Uterus (tissue), 4 donors: ENCODE measurements around the gene DAP3. TPM values are rescaled to one million over a fixed set of nuclear protein-coding genes. Genes with fewer than 3 reads are reported as not detected.
"Not testable (repeated sequence)": the region's sequence is repeated elsewhere in the genome, so short reads cannot be mapped to it uniquely, and the experiment has no call there.

Experiments used
- DNase-seq, 2 donors: peaks; one replicate each; pipeline ENCODE4 v3.0.0-alpha.2; 2019 to 2020
- H3K27ac ChIP-seq, 2 donors: fragments of 200-600 bp; sonication (generic); 1 replicate in 1 of 2; 2 replicates in 1 of 2; pipeline ENCODE4 v1.5.1; 2016 to 2018
- H3K27me3 ChIP-seq, 2 donors: fragments of 200-600 bp; sonication (generic); one replicate each; pipeline ENCODE4 v1.5.1; 2018 to 2019; ENCODE audit warnings: control low read depth in 1 of 2
- H3K36me3 ChIP-seq, 2 donors: fragments of 200-600 bp; sonication (generic); one replicate each; pipeline ENCODE4 v1.5.1; 2019; ENCODE audit warnings: control low read depth in 1 of 2
- H3K4me1 ChIP-seq, 2 donors: fragments of 200-600 bp; sonication (generic); one replicate each; pipeline ENCODE4 v1.5.1; 2018 to 2019; ENCODE audit warnings: control low read depth in 1 of 2
- H3K4me3 ChIP-seq, 2 donors: fragments of 200-600 bp; sonication (generic); 1 replicate in 1 of 2; 2 replicates in 1 of 2; pipeline ENCODE4 v1.5.1; 2018 to 2019; ENCODE audit warnings: mild to moderate bottlenecking in 1 of 2
- H3K9me3 ChIP-seq, 2 donors: fragments of 200-600 bp; sonication (generic); one replicate each; pipeline ENCODE4 v1.5.1; 2019; ENCODE audit warnings: control low read depth in 1 of 2
- CTCF ChIP-seq, 4 experiments: fragments of 200-600 bp in 2 of 4; fragments of 450-650 bp in 2 of 4; sonication (generic) in 2 of 4; IDR thresholded peaks; one replicate each; pipeline ENCODE4 v1.5.1; 2016 to 2019; ENCODE audit warnings: antibody characterized with exemption in 4 of 4, mild to moderate bottlenecking in 2 of 4, moderate library complexity in 1 of 4
- POLR2A ChIP-seq, 2 donors: fragments of 450-650 bp; IDR thresholded peaks; one replicate each; pipeline ENCODE4 v1.6.1; 2016; ENCODE audit warnings: antibody characterized with exemption in 2 of 2, mild to moderate bottlenecking in 1 of 2, moderate library complexity in 1 of 2
- intact Hi-C: fragments of 100-400 bp; cut with DNase I; formaldehyde crosslinking; loops from one replicate; pipeline ENCODE4 v1.15.1; 2023; ENCODE audit warnings: low total_unique reads
- total RNA-seq, 4 donors: library from RNA; depleted of rRNA in 3 of 4; stranded (reverse); fragments of >200 nt in 3 of 4; gene quantifications; one replicate each; pipeline versions ENCODE4 v1.1.0 to v1.2.4, GENCODE V29; 2014 to 2023
- donor health status: DM: yes; HTN: yes; CAD: no.

DAP3 gene
- total RNA-seq, 4 donors from 2014 or later: 43.5 to 177 (median 69.6) TPM

DNA sequence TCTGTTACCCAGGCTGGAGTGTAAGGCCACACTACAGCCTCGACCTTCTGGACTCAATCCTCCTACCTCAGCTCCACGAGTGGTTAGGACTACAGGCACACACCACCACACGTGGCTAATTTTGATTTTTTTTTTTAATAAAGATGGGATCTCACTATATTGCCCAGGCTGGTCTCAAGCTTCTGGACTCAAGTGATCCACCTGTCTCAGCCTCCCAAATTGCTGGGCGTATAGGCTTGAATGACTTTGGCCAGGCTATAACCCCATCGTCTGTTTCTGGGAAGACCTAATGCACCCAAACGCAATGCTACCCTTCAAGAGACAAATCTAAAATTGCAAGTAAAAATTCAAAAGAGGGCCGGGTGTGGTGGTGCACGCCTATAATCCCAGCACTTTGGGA, 52.1 kb downstream of the DAP3 start:
- H3K9me3 ChIP-seq: no peaks in the 10 kb centered on the region
- no peaks in the 10 kb centered on the region for H3K36me3 ChIP-seq
- DNase-seq: no peak
- H3K4me1 ChIP-seq: no peaks in the 10 kb centered on the region
- H3K27me3 ChIP-seq: no peaks in the 10 kb centered on the region
- TF ChIP-seq POLR2A (IDR thresholded peaks at IDR 0.05): no peak
- TF ChIP-seq CTCF (IDR thresholded peaks at IDR 0.05): no peak
- H3K4me3 ChIP-seq: no peak overlapping the region
- H3K27ac ChIP-seq: no peak overlapping the region
- intact Hi-C loops: no loop called here

DNA sequence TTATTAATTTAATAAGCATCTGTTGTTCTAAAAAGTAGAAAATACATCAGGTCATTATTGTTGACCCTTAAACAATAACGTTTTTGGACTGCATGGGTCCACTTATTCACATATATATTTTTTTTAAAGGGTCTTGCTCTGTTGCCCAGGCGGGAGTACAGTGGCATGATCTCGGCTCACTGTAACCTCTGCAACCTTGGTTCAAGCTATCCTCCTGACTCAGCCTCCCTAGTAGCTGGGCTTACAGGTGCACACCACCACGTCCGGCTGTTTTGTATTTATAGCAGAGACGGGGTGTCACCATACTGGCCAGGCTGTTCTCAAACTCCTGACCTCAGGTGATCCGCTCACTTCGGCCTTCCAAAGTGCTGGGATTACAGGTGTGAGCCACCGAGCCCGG, 53.0 kb downstream of the DAP3 start:
- intact Hi-C loops: no loop called here
- TF ChIP-seq CTCF (IDR thresholded peaks at IDR 0.05) (no peak), POLR2A (IDR thresholded peaks at IDR 0.05) (no peak)

GRCh38 chr1:155744711-155745283, 55.9 kb downstream of the DAP3 start:
- peak overlapping the region; percentile 51 to 77 for H3K4me3 ChIP-seq
- intact Hi-C loops: no loop called here
- peak overlapping the region; percentile 81 to 83 for H3K27ac ChIP-seq
- no peaks in the 10 kb centered on the region for H3K27me3 ChIP-seq
- H3K9me3 ChIP-seq: no peaks in the 10 kb centered on the region
- TF ChIP-seq POLR2A (IDR thresholded peaks at IDR 0.05) (no peak), CTCF (IDR thresholded peaks at IDR 0.05) (no peak)
- DNase-seq: no peak
- no peaks in the 10 kb centered on the region for H3K4me1 ChIP-seq
- no peaks in the 10 kb centered on the region for H3K36me3 ChIP-seq

More for the DNA sequence above, 53.0 kb downstream of the DAP3 start:
- DNase-seq: no peak
- Histone ChIP-seq H3K27me3 (no peaks in the 10 kb centered on the region), H3K4me1 (no peaks in the 10 kb centered on the region), H3K27ac (no peak overlapping the region), H3K36me3 (no peaks in the 10 kb centered on the region), H3K9me3 (no peaks in the 10 kb centered on the region), H3K4me3 (no peak overlapping the region)

DNA sequence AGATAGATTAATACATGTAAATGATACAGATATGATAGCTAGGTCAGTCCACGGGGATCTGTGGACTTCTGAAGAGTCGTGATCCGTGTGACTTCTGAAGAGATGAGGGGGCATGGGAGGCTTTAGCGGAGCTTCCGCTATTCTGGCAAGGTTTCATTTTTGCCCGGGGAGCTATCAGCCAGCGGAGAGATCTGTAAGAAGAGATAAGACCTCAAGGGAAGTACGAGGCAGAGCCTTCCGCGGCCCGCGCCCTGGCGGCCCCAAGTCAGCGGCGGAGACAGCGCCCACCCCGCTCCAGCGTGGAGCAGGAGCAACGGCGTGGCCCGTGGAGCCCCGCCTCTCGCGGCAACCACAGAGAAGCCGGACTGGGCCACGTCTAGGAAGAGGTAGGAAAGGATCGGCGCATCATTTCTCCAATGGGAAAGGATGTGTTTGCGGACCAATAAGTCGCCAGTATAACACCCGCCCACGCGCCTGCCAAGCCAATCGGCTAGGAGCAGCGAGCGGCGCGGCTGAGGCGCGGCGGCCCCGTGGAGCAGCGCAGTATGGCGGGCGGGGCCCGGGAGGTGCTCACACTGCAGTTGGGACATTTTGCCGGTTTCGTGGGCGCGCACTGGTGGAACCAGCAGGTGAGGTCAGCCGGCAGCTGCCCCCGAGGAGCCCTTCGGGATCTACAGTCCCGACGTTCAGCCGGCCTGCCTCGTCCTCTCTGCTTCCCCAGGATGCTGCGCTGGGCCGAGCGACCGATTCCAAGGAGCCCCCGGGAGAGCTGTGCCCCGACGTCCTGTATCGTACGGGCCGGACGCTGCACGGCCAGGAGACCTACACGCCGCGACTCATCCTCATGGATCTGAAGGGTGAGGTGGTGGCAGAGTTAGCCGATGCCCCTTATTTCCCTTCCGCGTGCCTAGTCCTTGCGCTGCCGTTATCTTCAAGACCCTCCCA, 56.7 kb downstream of the DAP3 start:
- peak overlapping the region; percentile 81 to 83 for H3K27ac ChIP-seq
- intact Hi-C loops: not testable (repeated sequence)
- TF ChIP-seq CTCF (IDR thresholded peaks at IDR 0.05): peak in 1 of 4 experiments; percentile 20
- TF ChIP-seq POLR2A (IDR thresholded peaks at IDR 0.05): peak; percentile 45 to 67

DNA sequence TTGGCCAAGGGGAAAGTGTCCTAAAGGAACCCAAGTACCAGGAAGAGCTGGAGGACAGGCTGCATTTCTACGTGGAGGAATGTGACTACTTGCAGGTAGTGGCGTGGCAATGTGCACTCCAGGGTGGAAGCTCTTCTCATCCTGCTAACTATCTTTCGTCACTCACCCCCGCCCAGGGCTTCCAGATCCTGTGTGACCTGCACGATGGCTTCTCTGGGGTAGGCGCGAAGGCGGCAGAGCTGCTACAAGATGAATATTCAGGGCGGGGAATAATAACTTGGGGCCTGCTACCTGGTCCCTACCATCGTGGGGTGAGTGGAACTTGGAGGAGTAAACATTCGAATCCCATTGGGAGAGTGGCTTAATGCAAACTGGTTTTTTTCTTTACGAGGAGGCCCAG, 58.7 kb downstream of the DAP3 start:
- DNase-seq, intact Hi-C loops, H3K4me1 ChIP-seq, H3K4me3 ChIP-seq, H3K27me3 ChIP-seq, H3K27ac ChIP-seq, H3K36me3 ChIP-seq, H3K9me3 ChIP-seq: not testable (repeated sequence)

More for the DNA sequence above, 56.7 kb downstream of the DAP3 start:
- DNase-seq: peak; percentile 94 to 97
- H3K4me3 ChIP-seq: peak overlapping the region; percentile 51 to 77
- not testable (repeated sequence) for H3K36me3 ChIP-seq, H3K27me3 ChIP-seq, H3K9me3 ChIP-seq, H3K4me1 ChIP-seq

DNA sequence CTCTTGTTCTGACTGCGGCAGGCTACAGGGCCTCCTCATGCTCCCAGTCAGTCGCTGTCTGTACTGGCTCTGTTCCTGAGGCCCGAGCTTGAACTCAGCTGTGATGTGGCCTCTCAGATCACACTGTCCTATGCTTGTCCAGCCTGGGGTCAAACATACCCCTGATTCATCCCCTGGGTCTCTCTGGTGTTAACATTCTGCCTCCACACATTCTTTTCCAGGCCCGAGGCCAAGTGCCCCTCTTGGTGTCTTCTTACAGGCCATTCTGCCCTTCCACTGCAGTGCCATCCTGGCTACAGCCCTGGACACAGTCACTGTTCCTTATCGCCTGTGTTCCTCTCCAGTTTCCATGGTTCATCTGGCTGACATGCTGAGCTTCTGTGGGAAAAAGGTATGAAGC, 59.2 kb downstream of the DAP3 start:
- H3K9me3 ChIP-seq, H3K27ac ChIP-seq, intact Hi-C loops, H3K4me3 ChIP-seq, H3K4me1 ChIP-seq, H3K27me3 ChIP-seq, DNase-seq, H3K36me3 ChIP-seq: not testable (repeated sequence)

- H3K4me1 ChIP-seq, intact Hi-C loops, H3K27me3 ChIP-seq, H3K27ac ChIP-seq, H3K9me3 ChIP-seq, H3K4me3 ChIP-seq, DNase-seq, H3K36me3 ChIP-seq: not testable (repeated sequence)
Observed at GRCh38 chr1:155759017-155759416, 70.1 kb downstream of the DAP3 start.
